GM19455 (cell line): Measurements from ENCODE around the gene APCDD1.

Experiments used
- ATAC-seq: cut with Tn5 transposase; IDR thresholded peaks from one replicate; pipeline ENCODE4 v1.9.1; 2021; ENCODE audit not compliant: unreplicated experiment

Gene APCDD1

GRCh38 chr18:10431680-10432079 is 22.8 kb upstream of the APCDD1 start:
- ATAC-seq, result no peak

DNA sequence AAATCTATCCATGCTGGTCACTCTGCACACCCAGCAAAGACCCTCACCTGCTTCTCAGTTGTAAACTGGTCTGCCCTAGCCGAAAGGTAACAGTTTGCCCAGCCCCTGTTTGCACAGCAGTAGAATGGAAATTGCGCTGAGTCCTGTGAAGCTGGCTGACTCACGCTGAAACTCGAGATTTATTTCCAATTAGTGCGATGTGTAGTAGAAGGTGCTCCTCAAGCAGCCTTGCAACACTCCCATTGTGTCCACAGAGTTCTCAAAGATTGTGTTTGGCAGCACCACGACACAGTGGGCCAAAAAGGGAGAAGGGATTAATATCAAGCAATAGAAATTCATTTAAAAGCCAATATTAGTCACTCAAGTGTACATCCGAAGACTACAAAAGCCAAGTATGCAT is 21.7 kb upstream of the APCDD1 start:
- ATAC-seq, result no peak

- no peak for ATAC-seq
Observed at GRCh38 chr18:10436160-10436559, 18.3 kb upstream of the APCDD1 start.

DNA sequence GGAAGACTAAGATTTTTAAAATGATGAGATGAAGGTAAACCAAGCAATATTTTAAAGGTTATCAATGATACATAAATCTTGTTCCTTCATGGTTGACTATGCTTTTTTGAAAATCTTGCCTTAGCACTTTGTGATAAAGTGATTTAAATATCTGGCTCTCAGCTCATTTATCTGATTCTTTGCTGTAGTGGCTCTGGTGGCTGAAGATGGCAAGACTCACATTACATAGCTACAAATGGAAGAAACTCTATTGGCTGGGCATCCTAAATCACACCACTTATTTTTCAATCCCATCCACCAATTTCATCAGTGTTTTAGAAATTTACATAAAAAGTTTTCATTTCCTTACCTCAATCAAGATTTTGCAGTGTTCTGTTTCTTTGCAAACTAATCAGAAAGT is 16.6 kb upstream of the APCDD1 start:
- ATAC-seq, result no peak

DNA sequence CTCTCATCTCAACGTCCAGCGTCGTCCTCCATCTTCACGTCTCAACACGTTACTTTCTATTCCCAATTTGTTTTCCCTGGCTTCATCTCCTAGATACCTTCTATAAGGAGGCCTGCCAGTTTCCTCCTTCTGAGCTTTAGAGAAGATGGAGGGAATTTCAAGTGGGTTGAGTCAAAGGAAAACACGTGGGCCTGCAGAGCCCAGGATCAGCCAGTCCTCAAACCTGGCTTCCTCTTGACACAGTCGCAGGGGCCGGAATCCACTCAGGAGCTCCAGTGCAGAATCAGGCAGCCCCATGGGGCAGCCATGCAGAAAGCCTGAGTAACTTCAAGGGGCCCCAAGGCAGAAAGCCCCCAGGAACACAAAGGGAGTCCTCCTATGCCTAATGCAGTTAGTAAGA is 14.5 kb upstream of the APCDD1 start:
- no peak for ATAC-seq

DNA sequence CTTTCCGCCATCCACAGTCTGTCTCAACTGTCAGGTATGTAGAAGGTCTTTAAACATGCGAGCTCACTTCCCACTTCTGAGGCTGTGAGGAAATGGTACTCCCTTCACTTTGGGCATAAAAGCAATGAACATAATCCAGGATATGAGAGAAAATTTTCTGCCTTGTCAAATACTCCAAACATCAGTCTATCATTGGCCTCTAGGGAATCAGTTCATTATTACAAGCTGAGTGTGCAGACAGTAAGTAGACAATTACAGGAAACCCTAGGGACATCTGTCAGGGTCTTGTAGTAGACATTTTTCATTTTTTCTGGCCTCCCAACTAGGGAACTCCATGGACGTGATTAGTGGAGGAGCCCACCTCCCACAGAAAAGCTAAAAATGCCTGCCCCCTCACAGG is 13.6 kb upstream of the APCDD1 start:
- ATAC-seq, result no peak

DNA sequence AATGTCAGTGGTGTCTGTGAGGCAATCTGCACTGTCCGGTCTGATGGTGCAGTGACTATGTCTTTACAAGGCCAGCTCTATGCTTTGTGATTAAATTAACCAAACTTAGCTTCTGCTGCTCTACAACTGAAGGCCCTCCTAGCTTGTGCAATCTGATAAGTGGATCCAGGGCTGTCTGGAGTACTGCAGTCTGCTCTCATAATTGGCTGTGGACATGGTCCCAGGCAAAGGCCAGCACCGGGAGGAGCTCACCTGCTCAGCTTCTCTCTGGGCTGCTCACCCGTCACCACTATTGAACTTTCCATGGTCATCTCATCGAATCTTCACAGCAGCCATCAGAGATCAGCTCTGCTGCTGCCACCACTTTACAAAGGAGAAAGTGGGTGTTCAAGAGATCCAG is 13.0 kb upstream of the APCDD1 start:
- no peak for ATAC-seq

- no peak for ATAC-seq
Observed at GRCh38 chr18:10442551-10442971, 11.9 kb upstream of the APCDD1 start.

GRCh38 chr18:10443001-10443400 is 11.4 kb upstream of the APCDD1 start:
- ATAC-seq, result no peak

DNA sequence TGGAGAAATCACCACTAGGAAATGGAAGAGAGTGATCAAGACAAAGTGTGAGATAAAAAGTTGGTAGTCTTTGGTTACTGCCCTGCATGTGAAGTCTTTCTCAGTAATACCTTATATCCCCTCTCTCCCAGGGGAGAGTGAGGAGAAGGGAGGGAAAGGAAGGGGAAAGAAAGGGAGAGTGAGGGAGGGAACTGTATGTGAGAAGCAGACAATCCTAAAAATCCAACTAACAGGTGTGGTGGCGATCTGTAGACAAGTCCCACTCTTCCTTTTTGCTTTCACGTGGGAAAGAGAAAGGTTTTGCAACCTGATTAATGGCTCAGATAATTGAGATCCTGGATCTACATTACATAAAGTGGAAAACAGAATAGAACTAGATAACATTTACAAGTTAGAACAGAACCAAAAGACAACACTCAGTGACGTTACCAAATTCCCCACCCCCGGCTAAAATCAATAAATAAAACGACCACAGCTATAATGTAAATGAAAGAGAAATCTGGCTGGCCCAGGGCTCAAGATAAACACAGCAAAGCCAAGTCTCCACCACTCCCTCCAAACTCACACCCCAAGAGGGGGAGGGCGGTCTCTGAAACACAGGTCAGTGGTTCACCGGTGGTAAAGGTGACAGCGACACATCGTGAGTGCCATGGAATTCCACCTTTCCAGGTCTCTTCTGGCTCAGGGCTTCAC is 10.0 kb upstream of the APCDD1 start:
- no peak for ATAC-seq

GRCh38 chr18:10449396-10449795 is 5.0 kb upstream of the APCDD1 start:
- ATAC-seq, result no peak

DNA sequence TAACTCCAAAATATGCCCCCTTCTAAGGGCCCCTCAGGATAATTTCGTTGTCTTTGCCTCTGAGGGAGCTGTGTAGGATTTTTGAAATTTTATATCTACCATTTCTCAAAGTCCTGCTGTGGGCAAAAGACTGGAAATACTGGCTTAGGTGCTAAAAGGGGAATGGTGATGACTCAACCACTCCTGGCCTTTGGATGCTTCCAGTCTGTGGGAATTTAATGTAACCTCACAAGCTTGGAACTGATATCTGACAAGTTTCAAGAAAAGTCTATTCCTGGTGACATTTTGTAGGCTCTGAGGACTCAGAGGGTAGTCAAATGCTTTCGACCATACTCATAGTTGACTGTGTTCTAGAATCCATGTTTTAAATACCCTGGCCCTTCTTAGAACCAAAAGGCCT is 3.4 kb upstream of the APCDD1 start:
- ATAC-seq, result no peak

DNA sequence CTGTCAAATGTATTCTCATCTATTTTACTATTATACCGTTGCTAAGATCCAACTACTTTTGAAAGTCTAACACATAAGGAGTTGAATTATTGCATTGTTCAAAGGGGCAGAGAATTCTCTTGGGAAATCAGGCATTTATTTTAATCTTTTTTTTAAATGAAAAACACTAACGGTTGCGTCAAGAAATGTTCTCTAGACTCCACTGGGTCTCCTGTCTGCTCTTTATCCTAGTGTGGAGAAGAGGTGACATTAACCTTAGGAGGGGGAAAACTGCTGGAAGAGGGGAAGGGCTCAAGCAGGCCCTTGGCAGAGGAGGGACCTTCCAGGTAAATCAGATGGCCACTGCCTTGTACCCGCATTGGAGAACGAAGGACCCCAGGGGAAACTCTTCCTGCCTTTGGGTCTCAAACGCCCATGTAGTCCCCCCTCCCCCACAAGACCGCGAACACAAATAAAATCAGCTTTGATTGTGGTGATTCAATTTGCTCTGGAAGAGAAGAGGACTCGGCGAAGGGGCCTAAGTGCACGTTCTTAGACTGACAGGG is 1.1 kb upstream of the APCDD1 start:
- ATAC-seq, result no peak

GRCh38 chr18:10454681-10455557 is 484 bp downstream of the APCDD1 start:
- ATAC-seq, result no peak

GRCh38 chr18:10455726-10456453 is 1.5 kb downstream of the APCDD1 start:
- no peak for ATAC-seq

- no peak for ATAC-seq
Observed at GRCh38 chr18:10456718-10457117, 2.3 kb downstream of the APCDD1 start.

DNA sequence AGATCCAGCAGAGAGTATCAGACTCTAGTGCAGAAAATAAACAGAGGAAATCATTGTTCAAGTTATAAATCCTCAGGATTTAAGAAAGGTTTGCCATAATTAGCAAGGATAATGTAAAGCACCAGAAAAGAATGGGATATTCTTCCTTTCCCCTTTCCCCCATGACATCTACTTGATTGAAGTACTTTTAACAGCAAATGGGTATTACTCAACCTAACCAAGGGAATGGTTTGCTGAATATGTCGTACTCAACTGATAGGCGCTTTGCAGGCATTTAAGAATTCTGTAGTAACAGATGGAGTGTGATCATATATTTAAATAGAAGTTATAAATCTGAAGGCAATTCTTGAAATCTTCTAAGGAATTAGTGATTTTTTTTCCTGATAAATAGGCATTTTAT is 2.7 kb downstream of the APCDD1 start:
- no peak for ATAC-seq

GRCh38 chr18:10457767-10458166 is 3.3 kb downstream of the APCDD1 start:
- no peak for ATAC-seq

- no peak for ATAC-seq
Observed at GRCh38 chr18:10458691-10459090, 4.3 kb downstream of the APCDD1 start.

GRCh38 chr18:10459587-10459986 is 5.2 kb downstream of the APCDD1 start:
- ATAC-seq, result no peak

- no peak for ATAC-seq
Observed at GRCh38 chr18:10460414-10461018, 6.1 kb downstream of the APCDD1 start.
